ENCODE results near the gene STUB1.

- TF ChIP-seq, protein P1, sequence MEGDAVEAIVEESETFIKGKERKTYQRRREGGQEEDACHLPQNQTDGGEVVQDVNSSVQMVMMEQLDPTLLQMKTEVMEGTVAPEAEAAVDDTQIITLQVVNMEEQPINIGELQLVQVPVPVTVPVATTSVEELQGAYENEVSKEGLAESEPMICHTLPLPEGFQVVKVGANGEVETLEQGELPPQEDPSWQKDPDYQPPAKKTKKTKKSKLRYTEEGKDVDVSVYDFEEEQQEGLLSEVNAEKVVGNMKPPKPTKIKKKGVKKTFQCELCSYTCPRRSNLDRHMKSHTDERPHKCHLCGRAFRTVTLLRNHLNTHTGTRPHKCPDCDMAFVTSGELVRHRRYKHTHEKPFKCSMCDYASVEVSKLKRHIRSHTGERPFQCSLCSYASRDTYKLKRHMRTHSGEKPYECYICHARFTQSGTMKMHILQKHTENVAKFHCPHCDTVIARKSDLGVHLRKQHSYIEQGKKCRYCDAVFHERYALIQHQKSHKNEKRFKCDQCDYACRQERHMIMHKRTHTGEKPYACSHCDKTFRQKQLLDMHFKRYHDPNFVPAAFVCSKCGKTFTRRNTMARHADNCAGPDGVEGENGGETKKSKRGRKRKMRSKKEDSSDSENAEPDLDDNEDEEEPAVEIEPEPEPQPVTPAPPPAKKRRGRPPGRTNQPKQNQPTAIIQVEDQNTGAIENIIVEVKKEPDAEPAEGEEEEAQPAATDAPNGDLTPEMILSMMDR (IDR thresholded peaks at IDR 0.05; ENCODE audit: low read length): no peak
- no peak for TF ChIP-seq EZH2 (optimal IDR thresholded peaks at IDR 0.05; ENCODE audit: low read depth, low read length)
- TF ChIP-seq EZH2phosphoT487 (IDR thresholded peaks at IDR 0.05; ENCODE audit: low read length): no peak
These were observed 44.8 kb downstream of the STUB1 start for GRCh38 chr16:725041-725376.

Measured in MM.1S (cell line).